Prostate gland (tissue), 2 donors: ENCODE measurements around the gene SKAP1.

Experiments used
- CTCF ChIP-seq, 4 experiments: fragments of 200-600 bp in 2 of 4; fragments of 450-650 bp in 2 of 4; sonication (generic) in 2 of 4; IDR thresholded peaks; 1 replicate in 3 of 4; 2 replicates in 1 of 4; pipeline ENCODE4 v1.5.1; 2016 to 2019; ENCODE audit warnings: antibody characterized with exemption in 4 of 4, mild to moderate bottlenecking in 2 of 4, moderate library complexity in 2 of 4
- POLR2A ChIP-seq: fragments of 450-650 bp; IDR thresholded peaks from one replicate; pipeline ENCODE4 v1.6.1; 2016; ENCODE audit warnings: antibody characterized with exemption, mild to moderate bottlenecking

- TF ChIP-seq CTCF (IDR thresholded peaks at IDR 0.05) (no peak), POLR2A (no peak)
Observed at GRCh38 chr17:48148854-48149786, 280.9 kb downstream of the SKAP1 start.
